Endothelial cell (in vitro differentiated cells): ENCODE measurements around the gene WNK2. TPM values are rescaled to one million over a fixed set of nuclear protein-coding genes. Genes with fewer than 3 reads are reported as not detected.

Experiments used
- DNase-seq: peaks from one replicate; pipeline ENCODE4 v3.0.0; 2021; ENCODE audit warnings: low spot score
- H3K27ac Mint-ChIP-seq: one replicate; pipeline ENCODE4 v1.8.0; 2021; ENCODE audit warnings: mixed read lengths, inconsistent platforms; ENCODE audit not compliant: unreplicated experiment
- H3K27me3 Mint-ChIP-seq: one replicate; pipeline ENCODE4 v1.8.0; 2021; ENCODE audit warnings: mild to moderate bottlenecking, moderate library complexity, mixed read lengths, inconsistent platforms; ENCODE audit not compliant: unreplicated experiment
- H3K36me3 Mint-ChIP-seq: one replicate; pipeline ENCODE4 v1.8.0; 2021; ENCODE audit warnings: mild to moderate bottlenecking, low read depth, mixed read lengths, inconsistent platforms; ENCODE audit not compliant: unreplicated experiment
- H3K4me1 Mint-ChIP-seq: one replicate; pipeline ENCODE4 v1.8.0; 2021; ENCODE audit warnings: mild to moderate bottlenecking, mixed read lengths, inconsistent platforms; ENCODE audit not compliant: unreplicated experiment
- H3K4me3 Mint-ChIP-seq: one replicate; pipeline ENCODE4 v1.8.0; 2021; ENCODE audit warnings: mild to moderate bottlenecking, mixed read lengths, inconsistent platforms; ENCODE audit not compliant: unreplicated experiment
- H3K9me3 Mint-ChIP-seq: one replicate; pipeline ENCODE4 v1.8.0; 2021; ENCODE audit warnings: mixed read lengths, inconsistent platforms; ENCODE audit not compliant: unreplicated experiment
- CTCF ChIP-seq: fragments of 200-600 bp; sonication (generic); IDR thresholded peaks from one replicate; pipeline ENCODE4 v1.5.0; 2021; ENCODE audit warnings: antibody characterized with exemption; ENCODE audit not compliant: unreplicated experiment
- total RNA-seq: library from RNA; stranded (reverse); fragmentation: NEBNext Ultra II Directional; extraction: Animal tissue kit (Norgen Biotek cat#: 25700); gene quantifications from one replicate; pipeline ENCODE4 v1.2.1, GENCODE V29; 2021; ENCODE audit not compliant: unreplicated experiment

Gene WNK2
- total RNA-seq, 1 donor from 2014 or later: 0.82 TPM

GRCh38 chr9:93254806-93255493 lies 71.0 kb downstream of the WNK2 start:
- no peak overlapping the region for H3K27ac Mint-ChIP-seq
- H3K9me3 Mint-ChIP-seq: no peaks in the 10 kb centered on the region
- H3K4me3 Mint-ChIP-seq: no peak overlapping the region
- TF ChIP-seq CTCF: no peak
- no peak for DNase-seq
- H3K36me3 Mint-ChIP-seq: no peaks in the 10 kb centered on the region
- no peaks in the 10 kb centered on the region for H3K4me1 Mint-ChIP-seq
- peaks cover 11% of the 10 kb centered on the region for H3K27me3 Mint-ChIP-seq

GRCh38 chr9:93255494-93255867 lies 71.5 kb downstream of the WNK2 start:
- H3K4me3 Mint-ChIP-seq: no peak overlapping the region
- no peaks in the 10 kb centered on the region for H3K4me1 Mint-ChIP-seq
- no peaks in the 10 kb centered on the region for H3K36me3 Mint-ChIP-seq
- no peak overlapping the region for H3K27ac Mint-ChIP-seq
- DNase-seq: no peak
- no peaks in the 10 kb centered on the region for H3K9me3 Mint-ChIP-seq
- no peak for TF ChIP-seq CTCF
- H3K27me3 Mint-ChIP-seq: peaks cover 11% of the 10 kb centered on the region

GRCh38 chr9:93255994-93256877 lies 72.3 kb downstream of the WNK2 start:
- Mint-ChIP-seq H3K4me3 (no peak overlapping the region), H3K9me3 (no peaks in the 10 kb centered on the region), H3K36me3 (no peaks in the 10 kb centered on the region), H3K4me1 (no peaks in the 10 kb centered on the region), H3K27me3 (peaks cover 11% of the 10 kb centered on the region), H3K27ac (no peak overlapping the region)
- no peak for DNase-seq
- TF ChIP-seq CTCF: no peak

- Mint-ChIP-seq H3K4me1 (no peaks in the 10 kb centered on the region), H3K36me3 (no peaks in the 10 kb centered on the region), H3K4me3 (no peak overlapping the region), H3K9me3 (no peaks in the 10 kb centered on the region), H3K27ac (no peak overlapping the region), H3K27me3 (peaks cover 11% of the 10 kb centered on the region)
- DNase-seq: no peak
- TF ChIP-seq CTCF: no peak
Observed at GRCh38 chr9:93256878-93257807, 73.2 kb downstream of the WNK2 start.
